ENCODE results near the gene WNT6.

Gene WNT6

GRCh38 chr2:218813771-218814460 is 45.7 kb upstream of the WNT6 start:
- Histone ChIP-seq H3K4me3 (ENCODE audit: low read depth, low read length) (no peak overlapping the region), H3K27ac (no peak overlapping the region), H3K9me3 (ENCODE audit: severe bottlenecking) (no peaks in the 10 kb centered on the region), H3K36me3 (no peaks in the 10 kb centered on the region), H3K27me3 (ENCODE audit: insufficient read depth, low read depth, severe bottlenecking) (no peaks in the 10 kb centered on the region)
- no peak for TF ChIP-seq CTCF (IDR thresholded peaks at IDR 0.05; ENCODE audit: low read depth, low read length)
- no peak for DNase-seq

GRCh38 chr2:218814540-218815243 is 44.9 kb upstream of the WNT6 start:
- H3K36me3 ChIP-seq = no peaks in the 10 kb centered on the region
- no peaks in the 10 kb centered on the region for H3K9me3 ChIP-seq (ENCODE audit: severe bottlenecking)
- no peak overlapping the region for H3K27ac ChIP-seq
- no peak overlapping the region for H3K4me3 ChIP-seq (ENCODE audit: low read depth, low read length)
- DNase-seq = no peak
- no peaks in the 10 kb centered on the region for H3K27me3 ChIP-seq (ENCODE audit: insufficient read depth, low read depth, severe bottlenecking)
- TF ChIP-seq CTCF (IDR thresholded peaks at IDR 0.05; ENCODE audit: low read depth, low read length) = no peak

- DNase-seq = no peak
- H3K27ac ChIP-seq = no peak overlapping the region
- no peak for TF ChIP-seq CTCF (IDR thresholded peaks at IDR 0.05; ENCODE audit: low read depth, low read length)
Measured at GRCh38 chr2:218815244-218815637, 44.4 kb upstream of the WNT6 start.

GRCh38 chr2:218815649-218816048 is 44.0 kb upstream of the WNT6 start:
- no peak overlapping the region for H3K4me3 ChIP-seq (ENCODE audit: low read depth, low read length)
- no peaks in the 10 kb centered on the region for H3K36me3 ChIP-seq
- TF ChIP-seq CTCF (IDR thresholded peaks at IDR 0.05; ENCODE audit: low read depth, low read length) = no peak
- no peak overlapping the region for H3K27ac ChIP-seq
- DNase-seq = no peak
- H3K27me3 ChIP-seq (ENCODE audit: insufficient read depth, low read depth, severe bottlenecking) = no peaks in the 10 kb centered on the region
- no peaks in the 10 kb centered on the region for H3K9me3 ChIP-seq (ENCODE audit: severe bottlenecking)

More at GRCh38 chr2:218815244-218815637, 44.4 kb upstream of the WNT6 start:
- Histone ChIP-seq H3K9me3 (ENCODE audit: severe bottlenecking) (no peaks in the 10 kb centered on the region), H3K4me3 (ENCODE audit: low read depth, low read length) (no peak overlapping the region), H3K27me3 (ENCODE audit: insufficient read depth, low read depth, severe bottlenecking) (no peaks in the 10 kb centered on the region), H3K36me3 (no peaks in the 10 kb centered on the region)

- no peaks in the 10 kb centered on the region for H3K27me3 ChIP-seq (ENCODE audit: insufficient read depth, low read depth, severe bottlenecking)
- H3K27ac ChIP-seq = no peak overlapping the region
- no peaks in the 10 kb centered on the region for H3K9me3 ChIP-seq (ENCODE audit: severe bottlenecking)
- DNase-seq = no peak
- TF ChIP-seq CTCF (IDR thresholded peaks at IDR 0.05; ENCODE audit: low read depth, low read length) = no peak
- H3K4me3 ChIP-seq (ENCODE audit: low read depth, low read length) = no peak overlapping the region
- H3K36me3 ChIP-seq = no peaks in the 10 kb centered on the region
Measured at GRCh38 chr2:218816561-218817011, 43.0 kb upstream of the WNT6 start.

Measured in WERI-Rb-1 (cell line).